Prostate gland (tissue), 2 donors: ENCODE results near the gene HK1.

Experiments used
- CTCF ChIP-seq, 4 experiments: fragments of 200-600 bp in 2 of 4; fragments of 450-650 bp in 2 of 4; sonication (generic) in 2 of 4; IDR thresholded peaks; 1 replicate in 3 of 4; 2 replicates in 1 of 4; pipeline ENCODE4 v1.5.1; 2016 to 2019; ENCODE audit warnings: antibody characterized with exemption in 4 of 4, mild to moderate bottlenecking in 2 of 4, moderate library complexity in 2 of 4
- POLR2AphosphoS5 ChIP-seq: sonication (generic); formaldehyde crosslinking; IDR thresholded peaks from one replicate; pipeline ENCODE4 v1.6.1; 2017; ENCODE audit warnings: antibody characterized with exemption

- no peak for TF ChIP-seq CTCF (IDR thresholded peaks at IDR 0.05)
- no peak for TF ChIP-seq POLR2AphosphoS5
Observed at GRCh38 chr10:69417542-69417941, 139.2 kb downstream of the HK1 start.
